WERI-Rb-1 (cell line): ENCODE results near the gene RASA3.

Source experiments
- DNase-seq: peaks from one replicate; pipeline ENCODE4 v3.0.0-alpha.2; 2020
- H3K27ac ChIP-seq: fragments of 250-450 bp; sonication (Bioruptor Pico); 2 replicates; pipeline ENCODE4 v1.5.1; 2020; ENCODE audit warnings: mild to moderate bottlenecking, moderate library complexity
- H3K27me3 ChIP-seq: fragments of 250-450 bp; sonication (Bioruptor Pico); 2 replicates; pipeline ENCODE4 v1.5.1; 2021; ENCODE audit warnings: mild to moderate bottlenecking, low read depth, moderate library complexity; ENCODE audit not compliant: insufficient read depth, severe bottlenecking
- H3K36me3 ChIP-seq: fragments of 250-450 bp; sonication (Bioruptor Pico); 2 replicates; pipeline ENCODE4 v1.5.1; 2020; ENCODE audit warnings: mild to moderate bottlenecking, moderate library complexity
- H3K4me3 ChIP-seq: 2 replicates; pipeline ENCODE4 v1.5.1; 2011; ENCODE audit warnings: low read depth, mild to moderate bottlenecking, control low read depth, low read length
- H3K9me3 ChIP-seq: fragments of 250-450 bp; sonication (Bioruptor Pico); 2 replicates; pipeline ENCODE4 v1.5.1; 2021; ENCODE audit warnings: mild to moderate bottlenecking, moderate library complexity; ENCODE audit not compliant: severe bottlenecking
- CTCF ChIP-seq: IDR thresholded peaks from 2 replicates; pipeline ENCODE4 v1.5.1; 2011; ENCODE audit warnings: low read depth, mild to moderate bottlenecking, control low read depth, inconsistent platforms, low read length

The RASA3 gene

GRCh38 chr13:114173745-114174144 is 41.3 kb upstream of the RASA3 start:
- Histone ChIP-seq H3K4me3 (no peak overlapping the region), H3K36me3 (no peaks in the 10 kb centered on the region), H3K27me3 (no peaks in the 10 kb centered on the region), H3K9me3 (peaks cover 12% of the 10 kb centered on the region), H3K27ac (no peak overlapping the region)
- DNase-seq = no peak
- TF ChIP-seq CTCF = no peak

- no peak overlapping the region for H3K27ac ChIP-seq
Observed at GRCh38 chr13:114173272-114173671, 40.8 kb upstream of the RASA3 start.

GRCh38 chr13:114167885-114168284 is 35.5 kb upstream of the RASA3 start:
- Histone ChIP-seq H3K36me3 (no peaks in the 10 kb centered on the region), H3K9me3 (peaks cover 8% of the 10 kb centered on the region), H3K27ac (no peak overlapping the region), H3K27me3 (no peaks in the 10 kb centered on the region), H3K4me3 (no peak overlapping the region)
- DNase-seq = no peak
- no peak for TF ChIP-seq CTCF

More at GRCh38 chr13:114173272-114173671, 40.8 kb upstream of the RASA3 start:
- no peak for TF ChIP-seq CTCF
- H3K4me3 ChIP-seq = no peak overlapping the region
- no peaks in the 10 kb centered on the region for H3K36me3 ChIP-seq
- no peak for DNase-seq
- peaks cover 12% of the 10 kb centered on the region for H3K9me3 ChIP-seq
- H3K27me3 ChIP-seq = no peaks in the 10 kb centered on the region

GRCh38 chr13:114167426-114167825 is 35.0 kb upstream of the RASA3 start:
- no peak overlapping the region for H3K4me3 ChIP-seq
- H3K9me3 ChIP-seq = peaks cover 5% of the 10 kb centered on the region
- no peak overlapping the region for H3K27ac ChIP-seq
- DNase-seq = no peak
- no peaks in the 10 kb centered on the region for H3K36me3 ChIP-seq
- TF ChIP-seq CTCF = no peak
- no peaks in the 10 kb centered on the region for H3K27me3 ChIP-seq

GRCh38 chr13:114166381-114167131 is 34.1 kb upstream of the RASA3 start:
- H3K27me3 ChIP-seq = no peaks in the 10 kb centered on the region
- H3K9me3 ChIP-seq = peaks cover 5% of the 10 kb centered on the region
- H3K36me3 ChIP-seq = no peaks in the 10 kb centered on the region
- no peak for DNase-seq
- TF ChIP-seq CTCF = no peak
- no peak overlapping the region for H3K27ac ChIP-seq
- H3K4me3 ChIP-seq = no peak overlapping the region
